Measurements from ENCODE around the gene TMEM108.
A peak's percentile ranks its signal among the peaks of the same experiment; 100 is the strongest.

TMEM108 gene

DNA sequence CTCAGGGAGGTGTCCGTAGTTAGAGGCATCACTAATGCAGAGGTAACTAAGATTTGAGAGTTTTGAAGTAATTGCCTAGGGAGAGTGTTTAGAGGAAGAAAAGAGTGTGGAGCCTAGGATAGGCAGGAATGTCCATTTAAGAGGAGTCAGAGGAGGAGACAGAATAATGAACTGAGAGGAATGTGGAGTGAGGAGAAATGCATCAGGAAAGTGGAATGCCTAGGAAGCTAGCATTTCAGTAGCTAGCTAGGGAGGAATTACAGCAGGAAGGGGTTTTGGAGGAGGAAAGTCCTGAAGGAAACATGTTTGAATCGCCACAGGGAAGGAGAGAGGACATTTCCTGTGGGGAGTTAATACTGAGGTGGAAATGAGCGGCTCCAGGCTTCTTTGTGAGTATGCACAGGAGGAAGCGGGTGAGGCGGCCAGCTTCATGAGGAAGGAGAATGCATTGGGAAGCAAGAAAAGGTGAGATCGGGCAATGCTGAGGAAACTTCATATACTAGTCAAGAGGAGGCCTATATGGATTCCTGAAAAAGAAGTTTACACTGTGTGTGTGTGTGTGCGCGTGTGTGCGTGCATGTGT, 154.3 kb downstream of the TMEM108 start:
- DNase-seq (ENCODE audit: low spot score): no peak
- no peak for TF ChIP-seq CTCF (IDR thresholded peaks at IDR 0.05; ENCODE audit: extremely low read depth, insufficient read depth, missing control alignments)
- in situ Hi-C loops (cut with MboI; ENCODE audit: low pct_unique_long_range_greater_than_20kb, low sequenced_read_pairs, unreplicated experiment): no loop called here

GRCh38 chr3:133192967-133193366, 154.8 kb downstream of the TMEM108 start:
- no peak for DNase-seq (ENCODE audit: low spot score)
- in situ Hi-C loops (cut with MboI; ENCODE audit: low pct_unique_long_range_greater_than_20kb, low sequenced_read_pairs, unreplicated experiment): no loop called here
- TF ChIP-seq CTCF (IDR thresholded peaks at IDR 0.05; ENCODE audit: extremely low read depth, insufficient read depth, missing control alignments): no peak

DNA sequence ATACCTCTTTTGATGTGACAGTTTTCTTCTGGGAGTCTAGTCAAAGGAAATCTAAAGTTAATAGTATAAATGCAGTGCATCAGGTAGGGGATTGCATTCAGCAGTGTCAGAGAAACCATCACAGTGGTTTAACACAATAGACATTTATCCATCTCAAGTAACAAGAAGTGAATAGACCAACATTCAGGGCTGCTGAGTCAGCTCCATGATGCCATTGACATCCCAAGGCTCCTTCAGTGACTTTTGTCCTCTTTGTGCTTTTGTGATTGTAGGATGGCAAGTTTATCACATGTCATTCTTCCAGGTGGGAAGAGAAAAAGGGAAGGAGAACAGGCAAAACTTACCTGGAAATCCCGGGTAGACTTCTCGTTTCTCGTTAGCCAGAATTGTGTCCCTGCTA, 158.3 kb downstream of the TMEM108 start:
- in situ Hi-C loops (cut with MboI; ENCODE audit: low pct_unique_long_range_greater_than_20kb, low sequenced_read_pairs, unreplicated experiment): no loop called here
- no peak for TF ChIP-seq CTCF (IDR thresholded peaks at IDR 0.05; ENCODE audit: extremely low read depth, insufficient read depth, missing control alignments)

DNA sequence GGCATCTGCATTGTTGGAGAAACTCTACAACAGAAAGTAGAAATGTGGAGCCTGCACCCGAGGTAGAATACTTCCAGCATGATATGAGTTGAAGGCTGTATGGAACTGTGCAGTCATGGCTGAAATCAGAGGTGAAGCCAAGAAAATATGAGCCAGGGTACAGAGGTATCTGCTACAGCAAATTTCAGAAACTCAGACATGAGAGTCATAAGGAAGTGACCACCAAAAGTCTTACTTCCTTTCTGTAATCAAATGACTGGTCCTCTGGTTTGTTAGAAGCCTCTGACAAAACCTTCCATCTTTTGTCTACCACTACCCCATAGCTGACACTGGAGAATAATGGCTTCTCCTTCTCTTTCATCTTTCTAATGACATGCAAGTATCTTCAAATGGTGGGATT, 159.4 kb downstream of the TMEM108 start:
- no peak for TF ChIP-seq CTCF (IDR thresholded peaks at IDR 0.05; ENCODE audit: extremely low read depth, insufficient read depth, missing control alignments)
- DNase-seq (ENCODE audit: low spot score): no peak
- in situ Hi-C loops (cut with MboI; ENCODE audit: low pct_unique_long_range_greater_than_20kb, low sequenced_read_pairs, unreplicated experiment): no loop called here

More for the DNA sequence above, 158.3 kb downstream of the TMEM108 start:
- DNase-seq (ENCODE audit: low spot score): no peak

- DNase-seq (ENCODE audit: low spot score): no peak
- TF ChIP-seq CTCF (IDR thresholded peaks at IDR 0.05; ENCODE audit: extremely low read depth, insufficient read depth, missing control alignments): no peak
- in situ Hi-C loops (cut with MboI; ENCODE audit: low pct_unique_long_range_greater_than_20kb, low sequenced_read_pairs, unreplicated experiment): no loop called here
These were observed 168.7 kb downstream of the TMEM108 start for GRCh38 chr3:133206921-133207320.

- TF ChIP-seq CTCF (IDR thresholded peaks at IDR 0.05; ENCODE audit: extremely low read depth, insufficient read depth, missing control alignments): peak; percentile 4
- in situ Hi-C loops (cut with MboI; ENCODE audit: low pct_unique_long_range_greater_than_20kb, low sequenced_read_pairs, unreplicated experiment): no loop called here
- DNase-seq (ENCODE audit: low spot score): no peak
These were observed 170.0 kb downstream of the TMEM108 start for GRCh38 chr3:133208184-133208583.

Data from GM13977 (cell line).